WTC11 (cell line): ENCODE measurements around the gene TP73. TPM values are rescaled to one million over a fixed set of nuclear protein-coding genes. Genes with fewer than 3 reads are reported as not detected.

Experiments used
- ATAC-seq: fragments of 200-7000 bp; cut with Tn5 transposase; 2 replicates; pipeline ENCODE4 v1.10.0; 2021; ENCODE audit warnings: mild to moderate bottlenecking, moderate library complexity
- CTCF ChIA-PET: fragments of 300-600 bp; sonication (Branson Sonifier 250); formaldehyde crosslinking; loops from one replicate; lab custom pipeline; 2021; ENCODE audit warnings: antibody characterized with exemption; lab: Charles Lee
- POLR2A ChIA-PET: fragments of 350-600 bp; sonication (Branson Sonifier 250); formaldehyde crosslinking; loops from one replicate; lab custom pipeline; 2021; ENCODE audit warnings: antibody characterized with exemption; lab: Charles Lee
- DNase-seq: peaks from one replicate; pipeline ENCODE4 v3.0.0; 2021; ENCODE audit warnings: low spot score
- H3K27ac Mint-ChIP-seq: 2 replicates; pipeline ENCODE4 v1.8.0; 2021; ENCODE audit warnings: mixed read lengths
- H3K27me3 Mint-ChIP-seq: 2 replicates; pipeline ENCODE4 v1.8.0; 2021; ENCODE audit warnings: low read depth, mild to moderate bottlenecking, moderate library complexity, mixed read lengths
- H3K36me3 Mint-ChIP-seq: 2 replicates; pipeline ENCODE4 v1.8.0; 2021; ENCODE audit warnings: mixed read lengths
- H3K4me1 Mint-ChIP-seq: 2 replicates; pipeline ENCODE4 v1.8.0; 2022; ENCODE audit warnings: mixed read lengths
- H3K4me3 Mint-ChIP-seq: 2 replicates; pipeline ENCODE4 v1.8.0; 2021; ENCODE audit warnings: mild to moderate bottlenecking, moderate library complexity, mixed read lengths
- H3K9me3 Mint-ChIP-seq: 2 replicates; pipeline ENCODE4 v1.8.0; 2021; ENCODE audit warnings: mixed read lengths
- AFF4 ChIP-seq: sonication (generic); formaldehyde crosslinking; IDR thresholded peaks from 2 replicates; pipeline ENCODE4 v1.8.1; 2023; ENCODE audit warnings: mild to moderate bottlenecking, missing genetic modification reagents, borderline replicate concordance
- CREB1 ChIP-seq: sonication (generic); formaldehyde crosslinking; IDR thresholded peaks from 2 replicates; pipeline ENCODE4 v1.8.0; 2023; ENCODE audit warnings: mild to moderate bottlenecking, missing genetic modification reagents
- ESRRA ChIP-seq: sonication (generic); formaldehyde crosslinking; IDR thresholded peaks from 2 replicates; pipeline ENCODE4 v1.8.1; 2022; ENCODE audit warnings: mild to moderate bottlenecking, missing genetic modification reagents, borderline replicate concordance
- ETV6 ChIP-seq: sonication (generic); formaldehyde crosslinking; IDR thresholded peaks from 2 replicates; pipeline ENCODE4 v1.8.1; 2022; ENCODE audit warnings: mild to moderate bottlenecking, missing genetic modification reagents
- GRHL2 ChIP-seq: fragments of 250-450 bp; sonication (Bioruptor Pico); IDR thresholded peaks from 2 replicates; pipeline ENCODE4 v1.8.0; 2022; ENCODE audit warnings: mild to moderate bottlenecking, moderate library complexity; ENCODE audit not compliant: insufficient replicate concordance, severe bottlenecking
- JUN ChIP-seq: sonication (generic); formaldehyde crosslinking; IDR thresholded peaks from 2 replicates; pipeline ENCODE4 v1.8.0; 2023; ENCODE audit warnings: mild to moderate bottlenecking, missing genetic modification reagents
- MAX ChIP-seq: sonication (generic); formaldehyde crosslinking; IDR thresholded peaks from 2 replicates; pipeline ENCODE4 v1.8.0; 2022; ENCODE audit warnings: mild to moderate bottlenecking, missing genetic modification reagents
- MLX ChIP-seq: sonication (generic); formaldehyde crosslinking; IDR thresholded peaks from 2 replicates; pipeline ENCODE4 v1.8.1; 2023; ENCODE audit warnings: mild to moderate bottlenecking, missing genetic modification reagents, moderate library complexity
- MYBL2 ChIP-seq: sonication (generic); formaldehyde crosslinking; IDR thresholded peaks from 2 replicates; pipeline ENCODE4 v1.8.1; 2023; ENCODE audit warnings: mild to moderate bottlenecking, moderate library complexity, missing genetic modification reagents
- NFE2L1 ChIP-seq: sonication (generic); formaldehyde crosslinking; IDR thresholded peaks from 2 replicates; pipeline ENCODE4 v1.8.1; 2023; ENCODE audit warnings: missing genetic modification reagents
- NFYB ChIP-seq: sonication (generic); formaldehyde crosslinking; conservative IDR thresholded peaks from 2 replicates; pipeline ENCODE4 v1.8.0; 2022; ENCODE audit warnings: low read depth, missing genetic modification reagents
- OVOL2 ChIP-seq: fragments of 250-450 bp; sonication (Bioruptor Pico); IDR thresholded peaks from 2 replicates; pipeline ENCODE4 v1.9.0; 2021; ENCODE audit warnings: mild to moderate bottlenecking, borderline replicate concordance
- TCF7 ChIP-seq: sonication (generic); formaldehyde crosslinking; IDR thresholded peaks from 2 replicates; pipeline ENCODE4 v1.8.0; 2022; ENCODE audit warnings: mild to moderate bottlenecking, low read depth, missing genetic modification reagents, moderate library complexity
- ZNF263 ChIP-seq: sonication (generic); formaldehyde crosslinking; IDR thresholded peaks from 2 replicates; pipeline ENCODE4 v1.8.1; 2022; ENCODE audit warnings: low read depth, mild to moderate bottlenecking, moderate library complexity, missing genetic modification reagents
- ZNF396 ChIP-seq: fragments of 250-450 bp; sonication (Bioruptor Pico); IDR thresholded peaks from 2 replicates; pipeline ENCODE4 v1.8.0; 2021; ENCODE audit warnings: mild to moderate bottlenecking, moderate library complexity, borderline replicate concordance
- total RNA-seq: library from RNA; stranded (reverse); gene quantifications from 3 replicates; pipeline ENCODE4 v1.2.3, GENCODE V29; 2021
- TF ChIP-seq, protein P1 (sequence below): sonication (generic); formaldehyde crosslinking; conservative IDR thresholded peaks from 2 replicates; pipeline ENCODE4 v1.8.1; 2022; ENCODE audit warnings: mild to moderate bottlenecking, missing genetic modification reagents
- TF ChIP-seq, protein P2 (sequence below): fragments of 250-450 bp; sonication (Bioruptor Pico); IDR thresholded peaks from 2 replicates; pipeline ENCODE4 v1.8.0; 2021; ENCODE audit warnings: mild to moderate bottlenecking
- TF ChIP-seq, protein P3 (sequence below): sonication (generic); formaldehyde crosslinking; IDR thresholded peaks from 2 replicates; pipeline ENCODE4 v1.8.1; 2023; ENCODE audit warnings: mild to moderate bottlenecking, missing genetic modification reagents
- TF ChIP-seq, protein P4 (sequence below): sonication (generic); formaldehyde crosslinking; IDR thresholded peaks from 2 replicates; pipeline ENCODE4 v1.8.0; 2023; ENCODE audit warnings: mild to moderate bottlenecking, missing genetic modification reagents
- TF ChIP-seq, protein P5 (sequence below): sonication (generic); formaldehyde crosslinking; IDR thresholded peaks from 2 replicates; pipeline ENCODE4 v1.8.0; 2022; ENCODE audit warnings: mild to moderate bottlenecking, missing genetic modification reagents

The TP73 gene
- total RNA-seq, 1 experiment from 2014 or later, result 5.7 TPM

- TF ChIP-seq AFF4 (CRISPR knock-in tag), result no peak
- TF ChIP-seq, protein P1, sequence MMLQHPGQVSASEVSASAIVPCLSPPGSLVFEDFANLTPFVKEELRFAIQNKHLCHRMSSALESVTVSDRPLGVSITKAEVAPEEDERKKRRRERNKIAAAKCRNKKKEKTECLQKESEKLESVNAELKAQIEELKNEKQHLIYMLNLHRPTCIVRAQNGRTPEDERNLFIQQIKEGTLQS (CRISPR knock-in tag), result no peak
- no peak for TF ChIP-seq NFYB (CRISPR knock-in tag)
- TF ChIP-seq ZNF263, result no peak
- no peak for TF ChIP-seq OVOL2
- TF ChIP-seq MAX (CRISPR knock-in tag), result no peak
- TF ChIP-seq NFE2L1 (CRISPR knock-in tag), result no peak
- TF ChIP-seq, protein P2, sequence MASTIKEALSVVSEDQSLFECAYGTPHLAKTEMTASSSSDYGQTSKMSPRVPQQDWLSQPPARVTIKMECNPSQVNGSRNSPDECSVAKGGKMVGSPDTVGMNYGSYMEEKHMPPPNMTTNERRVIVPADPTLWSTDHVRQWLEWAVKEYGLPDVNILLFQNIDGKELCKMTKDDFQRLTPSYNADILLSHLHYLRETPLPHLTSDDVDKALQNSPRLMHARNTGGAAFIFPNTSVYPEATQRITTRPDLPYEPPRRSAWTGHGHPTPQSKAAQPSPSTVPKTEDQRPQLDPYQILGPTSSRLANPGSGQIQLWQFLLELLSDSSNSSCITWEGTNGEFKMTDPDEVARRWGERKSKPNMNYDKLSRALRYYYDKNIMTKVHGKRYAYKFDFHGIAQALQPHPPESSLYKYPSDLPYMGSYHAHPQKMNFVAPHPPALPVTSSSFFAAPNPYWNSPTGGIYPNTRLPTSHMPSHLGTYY, result no peak
- no peak for TF ChIP-seq ZNF396 (CRISPR knock-in tag)
- TF ChIP-seq ETV6 (CRISPR knock-in tag), result no peak
These were observed 128.6 kb downstream of the TP73 start (continued) for GRCh38 chr1:3780901-3781300.

DNA sequence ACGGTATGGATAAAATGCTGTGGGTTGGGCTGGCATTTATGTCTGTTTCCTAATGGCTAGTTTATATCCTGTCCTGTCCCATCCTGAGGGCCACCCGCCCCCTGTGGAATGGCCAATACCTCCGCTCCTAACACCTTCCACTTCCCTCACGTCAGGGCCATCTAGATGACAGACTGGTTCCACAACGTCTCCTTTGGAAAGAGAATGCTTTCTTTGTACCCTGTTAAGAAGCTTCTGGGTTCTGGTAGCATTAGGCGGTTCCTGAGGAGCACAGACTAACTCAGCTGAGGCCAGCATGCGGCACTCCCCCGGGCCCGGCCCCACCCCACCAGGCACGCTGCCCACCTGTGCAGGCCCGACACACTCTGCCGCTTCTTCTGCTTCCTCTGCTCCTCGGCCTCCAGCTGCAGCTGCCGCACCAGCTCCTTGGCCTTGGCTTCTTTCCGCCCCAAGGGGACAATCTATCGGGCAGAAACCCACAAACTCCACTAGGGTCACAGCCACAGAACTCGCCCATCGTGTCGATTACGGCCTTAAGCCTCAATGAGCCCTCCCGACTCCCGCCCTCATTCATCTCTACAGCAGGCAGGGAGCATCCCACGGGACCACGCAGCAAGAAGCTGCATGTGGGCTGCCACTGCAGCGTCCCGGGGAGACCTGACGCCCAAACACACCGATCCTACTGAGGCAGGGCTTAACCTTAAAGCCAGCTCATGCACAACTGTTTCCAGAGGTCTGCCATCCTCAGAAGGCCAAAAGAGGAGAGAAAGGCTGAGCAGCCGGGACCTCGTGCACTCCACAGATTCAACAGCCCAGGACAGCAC lies 131.5 kb downstream of the TP73 start:
- ATAC-seq (no peak), DNase-seq (no peak)
- no peaks in the 10 kb centered on the region for H3K27me3 Mint-ChIP-seq
- ChIA-PET POLR2A (no interaction called here), CTCF (interaction anchor here (1.0 to 6.9 kb wide), 3 partner anchors 8 to 34 kb away, joined by 3 to 39 read pairs (median 12); no protein-coding TSS in a partner anchor)
- peaks cover 82% of the 10 kb centered on the region for H3K36me3 Mint-ChIP-seq
- H3K9me3 Mint-ChIP-seq, result no peaks in the 10 kb centered on the region
- H3K4me1 Mint-ChIP-seq, result peaks cover 4% of the 10 kb centered on the region
- no peak overlapping the region for H3K4me3 Mint-ChIP-seq
- H3K27ac Mint-ChIP-seq, result no peak overlapping the region
- no peak for TF ChIP-seq JUN (CRISPR knock-in tag)
- TF ChIP-seq, protein P2, result no peak
- TF ChIP-seq MYBL2 (CRISPR knock-in tag), result no peak
- no peak for TF ChIP-seq MLX (CRISPR knock-in tag)
- TF ChIP-seq, protein P3, sequence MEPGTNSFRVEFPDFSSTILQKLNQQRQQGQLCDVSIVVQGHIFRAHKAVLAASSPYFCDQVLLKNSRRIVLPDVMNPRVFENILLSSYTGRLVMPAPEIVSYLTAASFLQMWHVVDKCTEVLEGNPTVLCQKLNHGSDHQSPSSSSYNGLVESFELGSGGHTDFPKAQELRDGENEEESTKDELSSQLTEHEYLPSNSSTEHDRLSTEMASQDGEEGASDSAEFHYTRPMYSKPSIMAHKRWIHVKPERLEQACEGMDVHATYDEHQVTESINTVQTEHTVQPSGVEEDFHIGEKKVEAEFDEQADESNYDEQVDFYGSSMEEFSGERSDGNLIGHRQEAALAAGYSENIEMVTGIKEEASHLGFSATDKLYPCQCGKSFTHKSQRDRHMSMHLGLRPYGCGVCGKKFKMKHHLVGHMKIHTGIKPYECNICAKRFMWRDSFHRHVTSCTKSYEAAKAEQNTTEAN (CRISPR knock-in tag), result no peak
- TF ChIP-seq CREB1 (CRISPR knock-in tag), result no peak
- TF ChIP-seq ESRRA, result no peak
- no peak for TF ChIP-seq TCF7 (CRISPR knock-in tag)
- TF ChIP-seq, protein P4, sequence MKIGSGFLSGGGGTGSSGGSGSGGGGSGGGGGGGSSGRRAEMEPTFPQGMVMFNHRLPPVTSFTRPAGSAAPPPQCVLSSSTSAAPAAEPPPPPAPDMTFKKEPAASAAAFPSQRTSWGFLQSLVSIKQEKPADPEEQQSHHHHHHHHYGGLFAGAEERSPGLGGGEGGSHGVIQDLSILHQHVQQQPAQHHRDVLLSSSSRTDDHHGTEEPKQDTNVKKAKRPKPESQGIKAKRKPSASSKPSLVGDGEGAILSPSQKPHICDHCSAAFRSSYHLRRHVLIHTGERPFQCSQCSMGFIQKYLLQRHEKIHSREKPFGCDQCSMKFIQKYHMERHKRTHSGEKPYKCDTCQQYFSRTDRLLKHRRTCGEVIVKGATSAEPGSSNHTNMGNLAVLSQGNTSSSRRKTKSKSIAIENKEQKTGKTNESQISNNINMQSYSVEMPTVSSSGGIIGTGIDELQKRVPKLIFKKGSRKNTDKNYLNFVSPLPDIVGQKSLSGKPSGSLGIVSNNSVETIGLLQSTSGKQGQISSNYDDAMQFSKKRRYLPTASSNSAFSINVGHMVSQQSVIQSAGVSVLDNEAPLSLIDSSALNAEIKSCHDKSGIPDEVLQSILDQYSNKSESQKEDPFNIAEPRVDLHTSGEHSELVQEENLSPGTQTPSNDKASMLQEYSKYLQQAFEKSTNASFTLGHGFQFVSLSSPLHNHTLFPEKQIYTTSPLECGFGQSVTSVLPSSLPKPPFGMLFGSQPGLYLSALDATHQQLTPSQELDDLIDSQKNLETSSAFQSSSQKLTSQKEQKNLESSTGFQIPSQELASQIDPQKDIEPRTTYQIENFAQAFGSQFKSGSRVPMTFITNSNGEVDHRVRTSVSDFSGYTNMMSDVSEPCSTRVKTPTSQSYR (CRISPR knock-in tag), result no peak
- TF ChIP-seq GRHL2 (CRISPR knock-in tag), result no peak
- TF ChIP-seq, protein P5, sequence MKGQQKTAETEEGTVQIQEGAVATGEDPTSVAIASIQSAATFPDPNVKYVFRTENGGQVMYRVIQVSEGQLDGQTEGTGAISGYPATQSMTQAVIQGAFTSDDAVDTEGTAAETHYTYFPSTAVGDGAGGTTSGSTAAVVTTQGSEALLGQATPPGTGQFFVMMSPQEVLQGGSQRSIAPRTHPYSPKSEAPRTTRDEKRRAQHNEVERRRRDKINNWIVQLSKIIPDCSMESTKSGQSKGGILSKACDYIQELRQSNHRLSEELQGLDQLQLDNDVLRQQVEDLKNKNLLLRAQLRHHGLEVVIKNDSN (CRISPR knock-in tag), result no peak
